Neural cell (in vitro differentiated cells): Measurements from ENCODE around the gene SGO2. TPM values are rescaled to one million over a fixed set of nuclear protein-coding genes. Genes with fewer than 3 reads are reported as not detected.

ENCODE experiments used
- H2AFZ ChIP-seq: fragments of 200-600, 300-800 bp; sonication (generic), shearing (Covaris generic); 2 replicates; pipeline ENCODE4 v1.6.0; 2014; ENCODE audit warnings: low read depth, mild to moderate bottlenecking, antibody characterized with exemption, low read length, moderate library complexity
- H3F3A ChIP-seq: fragments of 200-600 bp; shearing (Covaris generic); 2 replicates; pipeline ENCODE4 v1.6.1; 2016; ENCODE audit warnings: mild to moderate bottlenecking, moderate library complexity, mixed read lengths, antibody characterized with exemption, low read length; ENCODE audit not compliant: insufficient read depth, poor library complexity, severe bottlenecking
- H3K27ac ChIP-seq: fragments of 200-600, 300-800 bp; sonication (generic), shearing (Covaris generic); 2 replicates; pipeline ENCODE4 v1.5.1; 2014; ENCODE audit warnings: mild to moderate bottlenecking, low read length, moderate library complexity
- H3K27me3 ChIP-seq: fragments of 300-800, 200-600 bp; sonication (generic), shearing (Covaris generic); 2 replicates; pipeline ENCODE4 v1.6.0; 2014; ENCODE audit warnings: mild to moderate bottlenecking, low read depth, low read length, moderate library complexity; ENCODE audit not compliant: insufficient read depth
- H3K36me3 ChIP-seq: fragments of 300-800, 200-600 bp; sonication (generic), shearing (Covaris generic); 2 replicates; pipeline ENCODE4 v1.5.1; 2014; ENCODE audit warnings: mild to moderate bottlenecking, antibody characterized with exemption, low read length, moderate library complexity; ENCODE audit not compliant: insufficient read depth
- H3K4me2 ChIP-seq: fragments of 300-800, 200-600 bp; sonication (generic), shearing (Covaris generic); 2 replicates; pipeline ENCODE4 v1.6.0; 2014; ENCODE audit warnings: mild to moderate bottlenecking, low read length
- H3K4me3 ChIP-seq: fragments of 300-800, 200-600 bp; sonication (generic), shearing (Covaris generic); 2 replicates; pipeline ENCODE4 v1.5.1; 2014; ENCODE audit warnings: mild to moderate bottlenecking, low read length, moderate library complexity
- H3K79me2 ChIP-seq: fragments of 200-600 bp; shearing (Covaris generic); replicated peaks from 2 replicates; pipeline ENCODE4 v1.6.0; 2014; ENCODE audit warnings: mild to moderate bottlenecking, low read length, moderate library complexity; ENCODE audit not compliant: insufficient read depth
- H3K9ac ChIP-seq: fragments of 300-800, 200-600 bp; sonication (generic), shearing (Covaris generic); 2 replicates; pipeline ENCODE4 v1.6.1; 2016; ENCODE audit warnings: mild to moderate bottlenecking, low read length, mixed read lengths
- H3K9me2 ChIP-seq: fragments of 200-600 bp; shearing (Covaris generic); 2 replicates; pipeline ENCODE4 v1.6.1; 2016; ENCODE audit warnings: mild to moderate bottlenecking, low read length, mixed read lengths; ENCODE audit not compliant: insufficient read depth
- H3K9me3 ChIP-seq: fragments of 200-600, 300-800 bp; sonication (generic), shearing (Covaris generic); 2 replicates; pipeline ENCODE4 v1.6.1; 2016; ENCODE audit warnings: mild to moderate bottlenecking, mixed run types, low read length, moderate library complexity, mixed read lengths
- H4K20me1 ChIP-seq: fragments of 200-600 bp; shearing (Covaris generic); 2 replicates; pipeline ENCODE4 v1.6.1; 2016; ENCODE audit warnings: mild to moderate bottlenecking, mixed run types; ENCODE audit not compliant: insufficient read depth
- EP300 ChIP-seq: fragments of 450-650 bp; conservative IDR thresholded peaks from 2 replicates; pipeline ENCODE4 v1.6.1; 2014; ENCODE audit warnings: antibody characterized with exemption, mild to moderate bottlenecking, moderate library complexity; ENCODE audit not compliant: poor library complexity, severe bottlenecking
- EZH2 ChIP-seq: fragments of 200-600, 300-800 bp; shearing (Covaris generic), sonication (generic); IDR thresholded peaks from 2 replicates; pipeline ENCODE4 v1.6.1; 2014; ENCODE audit warnings: antibody characterized with exemption, low read length, borderline replicate concordance, mild to moderate bottlenecking; ENCODE audit not compliant: insufficient read depth, poor library complexity, severe bottlenecking
- MXI1 ChIP-seq: fragments of 450-650 bp; conservative IDR thresholded peaks from 2 replicates; pipeline ENCODE4 v1.6.1; 2014; ENCODE audit warnings: antibody characterized with exemption, mild to moderate bottlenecking; ENCODE audit not compliant: poor library complexity, severe bottlenecking
- POLR2AphosphoS5 ChIP-seq: IDR thresholded peaks from 2 replicates; pipeline ENCODE4 v1.6.1; 2012
- RAD21 ChIP-seq: fragments of 450-650 bp; conservative IDR thresholded peaks from 2 replicates; pipeline ENCODE4 v1.6.1; 2014; ENCODE audit warnings: antibody characterized with exemption, mild to moderate bottlenecking, moderate library complexity
- REST ChIP-seq: IDR thresholded peaks from 2 replicates; pipeline ENCODE4 v1.6.1; 2012; ENCODE audit warnings: borderline replicate concordance
- SMC3 ChIP-seq: fragments of 450-650 bp; conservative IDR thresholded peaks from 2 replicates; pipeline ENCODE4 v1.6.1; 2014; ENCODE audit warnings: antibody characterized with exemption, mild to moderate bottlenecking, moderate library complexity; ENCODE audit not compliant: poor library complexity
- TAF1 ChIP-seq: IDR thresholded peaks from 2 replicates; pipeline ENCODE4 v1.6.1; 2012; ENCODE audit warnings: low read depth
- polyA plus RNA-seq: library from polyadenylated mRNA; depleted of rRNA; stranded (reverse); fragments of >200 nt; gene quantifications from 2 replicates; pipeline ENCODE4 v1.2.3, GENCODE V29; 2014
- TF ChIP-seq, protein P1 (sequence below): fragments of 450-650 bp; IDR thresholded peaks from 2 replicates; pipeline ENCODE4 v1.5.1; 2014; ENCODE audit warnings: antibody characterized with exemption, mild to moderate bottlenecking, moderate library complexity; ENCODE audit not compliant: poor library complexity, severe bottlenecking

Gene SGO2
- polyA plus RNA-seq, 1 donor from 2014 or later: 0.73 TPM

DNA sequence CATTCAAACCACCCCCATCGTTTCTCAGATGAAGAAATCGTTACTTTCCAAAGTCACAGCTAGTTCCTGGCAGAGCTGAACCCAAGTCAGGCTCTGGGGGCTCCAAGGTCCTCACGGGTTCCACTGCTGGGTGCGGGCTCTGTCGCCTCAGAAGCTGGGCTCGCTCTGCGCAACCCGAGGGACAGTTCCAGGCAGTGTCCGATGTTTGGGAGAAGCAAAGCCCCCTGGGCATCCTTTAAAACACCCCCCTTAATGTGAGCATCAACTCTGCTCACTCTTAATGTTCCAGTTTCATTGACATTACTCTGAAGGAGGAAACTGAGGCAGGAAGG is 60.6 kb downstream of the SGO2 start:
- no peak overlapping the region for H2AFZ ChIP-seq
- H3K27ac ChIP-seq: no peak overlapping the region

GRCh38 chr2:200587007-200587616 is 61.1 kb downstream of the SGO2 start:
- H2AFZ ChIP-seq: no peak overlapping the region
- H3K9ac ChIP-seq: no peak overlapping the region
- no peaks in the 10 kb centered on the region for H3K9me2 ChIP-seq
- H3K27ac ChIP-seq: no peak overlapping the region
- H3K9me3 ChIP-seq: no peaks in the 10 kb centered on the region
- H4K20me1 ChIP-seq: no peaks in the 10 kb centered on the region
- H3K4me3 ChIP-seq: no peak overlapping the region
- H3F3A ChIP-seq: no peaks in the 10 kb centered on the region
- H3K4me2 ChIP-seq: no peak overlapping the region
- no peaks in the 10 kb centered on the region for H3K36me3 ChIP-seq
- H3K27me3 ChIP-seq: peaks cover 14% of the 10 kb centered on the region
- no peaks in the 10 kb centered on the region for H3K79me2 ChIP-seq
- TF ChIP-seq, protein P1, sequence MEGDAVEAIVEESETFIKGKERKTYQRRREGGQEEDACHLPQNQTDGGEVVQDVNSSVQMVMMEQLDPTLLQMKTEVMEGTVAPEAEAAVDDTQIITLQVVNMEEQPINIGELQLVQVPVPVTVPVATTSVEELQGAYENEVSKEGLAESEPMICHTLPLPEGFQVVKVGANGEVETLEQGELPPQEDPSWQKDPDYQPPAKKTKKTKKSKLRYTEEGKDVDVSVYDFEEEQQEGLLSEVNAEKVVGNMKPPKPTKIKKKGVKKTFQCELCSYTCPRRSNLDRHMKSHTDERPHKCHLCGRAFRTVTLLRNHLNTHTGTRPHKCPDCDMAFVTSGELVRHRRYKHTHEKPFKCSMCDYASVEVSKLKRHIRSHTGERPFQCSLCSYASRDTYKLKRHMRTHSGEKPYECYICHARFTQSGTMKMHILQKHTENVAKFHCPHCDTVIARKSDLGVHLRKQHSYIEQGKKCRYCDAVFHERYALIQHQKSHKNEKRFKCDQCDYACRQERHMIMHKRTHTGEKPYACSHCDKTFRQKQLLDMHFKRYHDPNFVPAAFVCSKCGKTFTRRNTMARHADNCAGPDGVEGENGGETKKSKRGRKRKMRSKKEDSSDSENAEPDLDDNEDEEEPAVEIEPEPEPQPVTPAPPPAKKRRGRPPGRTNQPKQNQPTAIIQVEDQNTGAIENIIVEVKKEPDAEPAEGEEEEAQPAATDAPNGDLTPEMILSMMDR: no peak
- TF ChIP-seq EP300: no peak
- no peak for TF ChIP-seq EZH2
- no peak for TF ChIP-seq MXI1
- no peak for TF ChIP-seq TAF1
- TF ChIP-seq REST: no peak
- TF ChIP-seq RAD21: no peak
- TF ChIP-seq POLR2AphosphoS5: no peak

More for the DNA sequence above, 60.6 kb downstream of the SGO2 start:
- no peaks in the 10 kb centered on the region for H4K20me1 ChIP-seq
- TF ChIP-seq REST (no peak), MXI1 (no peak), EP300 (no peak), EZH2 (no peak), TAF1 (no peak), SMC3 (no peak), RAD21 (no peak), POLR2AphosphoS5 (no peak)
- TF ChIP-seq, protein P1: no peak
- H3K79me2 ChIP-seq: no peaks in the 10 kb centered on the region
- H3F3A ChIP-seq: no peaks in the 10 kb centered on the region
- H3K36me3 ChIP-seq: no peaks in the 10 kb centered on the region
- H3K4me3 ChIP-seq: peak overlapping the region; percentile 70
- no peaks in the 10 kb centered on the region for H3K9me3 ChIP-seq
- no peaks in the 10 kb centered on the region for H3K9me2 ChIP-seq
- H3K9ac ChIP-seq: no peak overlapping the region
- H3K27me3 ChIP-seq: peaks cover 14% of the 10 kb centered on the region
- H3K4me2 ChIP-seq: no peak overlapping the region
